Kidney capillary endothelial cell (primary cell): ENCODE measurements around the gene HSD11B2.

ENCODE experiments used
- DNase-seq: peaks from one replicate; pipeline ENCODE4 v3.0.0-alpha.2; 2018; ENCODE audit warnings: low spot score

Gene HSD11B2

DNA sequence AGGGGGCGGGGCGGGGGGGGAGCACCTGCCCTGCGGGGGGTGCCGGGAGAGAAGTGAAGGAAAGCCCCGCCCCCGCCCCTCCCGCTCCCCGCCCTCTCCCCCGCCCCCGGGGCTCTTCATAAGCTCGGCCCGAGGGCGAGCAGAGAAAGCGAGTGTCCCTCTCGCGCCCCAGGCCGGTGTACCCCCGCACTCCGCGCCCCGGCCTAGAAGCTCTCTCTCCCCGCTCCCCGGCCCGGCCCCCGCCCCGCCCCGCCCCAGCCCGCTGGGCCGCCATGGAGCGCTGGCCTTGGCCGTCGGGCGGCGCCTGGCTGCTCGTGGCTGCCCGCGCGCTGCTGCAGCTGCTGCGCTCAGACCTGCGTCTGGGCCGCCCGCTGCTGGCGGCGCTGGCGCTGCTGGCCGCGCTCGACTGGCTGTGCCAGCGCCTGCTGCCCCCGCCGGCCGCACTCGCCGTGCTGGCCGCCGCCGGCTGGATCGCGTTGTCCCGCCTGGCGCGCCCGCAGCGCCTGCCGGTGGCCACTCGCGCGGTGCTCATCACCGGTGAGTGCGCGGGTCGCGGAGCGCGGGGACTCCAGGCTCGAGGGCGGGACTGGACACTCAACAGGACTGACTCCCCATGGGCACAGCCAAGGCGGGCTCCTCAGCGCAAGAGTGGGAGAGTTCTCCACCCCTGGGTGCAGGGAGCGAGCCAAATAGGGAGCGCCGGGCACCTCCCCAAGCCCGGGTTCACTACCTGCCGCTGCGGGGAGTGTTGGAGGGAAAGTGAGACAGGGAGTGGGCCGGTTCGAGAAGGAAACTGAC is at the start of gene HSD11B2:
Gene HSD11B2, plus strand, starts transcription at position 145 of the 798 bp plus-strand sequence. Its CDS starts 128 bp downstream, at position 273.
- peak; percentile 60 for DNase-seq

GRCh38 chr16:67383284-67383683 is 47.6 kb upstream of the HSD11B2 start:
- DNase-seq: no peak

DNA sequence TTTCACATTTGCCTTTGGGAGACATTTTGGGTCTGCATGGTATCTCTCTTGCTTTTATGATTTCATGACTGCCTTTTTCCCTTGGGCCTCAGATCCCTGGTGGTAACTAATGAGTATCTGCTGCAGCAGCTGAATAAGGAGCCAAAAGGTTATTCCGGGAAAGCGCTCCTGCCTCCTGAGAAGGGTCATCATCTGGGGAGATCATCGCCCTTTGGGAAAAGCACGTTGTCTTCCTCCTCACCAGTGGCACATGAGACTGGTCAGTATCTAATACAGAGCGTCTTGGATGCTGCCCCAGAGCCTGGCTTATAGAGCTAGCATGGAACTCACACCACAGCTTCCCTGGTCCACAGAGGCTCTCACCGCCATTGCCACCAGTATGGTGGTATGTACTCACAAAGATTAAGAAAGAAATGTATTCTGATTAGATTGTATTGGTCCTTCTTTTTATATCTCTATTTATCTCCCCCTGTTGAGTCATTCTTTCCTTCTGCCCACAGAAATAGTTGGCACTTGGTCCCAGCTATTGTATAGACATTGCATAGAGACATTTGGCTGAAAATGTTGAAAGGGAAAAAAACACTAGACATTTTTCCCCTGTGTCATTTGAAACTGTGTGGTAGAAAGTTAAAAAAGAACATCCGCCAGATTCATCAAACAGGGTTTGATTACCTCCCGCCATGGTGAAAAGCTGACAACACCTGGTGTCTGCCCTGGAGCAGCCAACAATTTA is 46.0 kb upstream of the HSD11B2 start:
- DNase-seq: no peak

DNA sequence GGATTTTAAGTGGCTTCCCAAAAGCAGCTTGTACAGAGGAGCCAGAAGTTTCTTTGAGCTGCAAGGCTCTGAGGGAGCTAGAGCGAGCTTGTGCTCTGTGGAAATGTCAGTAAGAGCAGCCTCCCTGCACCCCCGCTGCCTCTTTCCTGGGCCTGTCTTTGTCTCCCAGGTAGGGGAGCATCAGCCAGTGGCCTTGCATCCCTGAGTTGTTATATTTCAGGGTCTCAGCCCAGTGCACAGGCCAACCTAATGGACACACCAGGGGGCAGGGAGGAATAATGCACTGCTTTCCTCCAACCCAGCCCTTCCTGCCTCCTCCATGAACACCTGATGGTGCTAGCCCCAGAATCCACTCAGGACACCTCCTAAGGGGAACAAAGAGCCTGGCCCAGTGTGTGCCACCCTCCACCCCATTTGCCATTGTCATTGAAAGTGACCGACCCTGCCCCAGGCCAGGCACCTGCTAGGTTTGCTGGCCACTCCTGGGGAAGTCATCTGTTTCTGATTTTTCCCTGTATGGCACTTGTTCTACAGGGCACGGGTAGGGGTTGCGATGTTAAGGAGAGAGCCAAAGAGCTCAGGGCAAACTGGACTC is 44.0 kb upstream of the HSD11B2 start:
- DNase-seq: no peak

DNA sequence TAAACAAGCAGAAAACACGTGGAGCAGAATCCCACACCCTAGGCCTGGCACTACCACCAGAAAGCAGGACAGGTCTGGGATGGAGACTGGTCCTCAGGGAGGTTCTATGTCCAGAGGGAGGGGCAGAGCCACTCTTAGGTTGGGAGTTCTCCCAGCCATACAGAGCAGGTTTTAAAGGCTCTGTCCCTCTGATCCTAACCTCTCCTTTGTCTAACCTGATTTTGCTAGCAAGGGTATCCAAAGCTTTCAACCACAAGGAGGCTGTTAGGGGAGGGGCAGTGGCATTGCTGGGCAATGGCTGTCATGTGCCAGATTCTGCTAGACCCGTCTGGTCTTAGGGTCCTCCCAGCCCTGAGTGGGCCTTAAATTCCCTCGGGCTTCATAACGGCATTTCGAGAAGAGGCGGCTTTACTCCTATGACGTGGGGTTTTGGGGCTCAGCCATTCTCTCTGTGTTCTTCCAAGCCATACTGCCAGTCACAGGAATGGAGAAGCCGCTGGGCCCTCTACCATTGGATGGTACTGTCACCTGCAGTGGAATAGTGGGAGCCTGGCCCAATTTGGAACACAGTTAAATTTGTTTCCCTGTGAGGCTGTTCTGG is 43.3 kb upstream of the HSD11B2 start:
- DNase-seq: no peak

- DNase-seq: no peak
These were observed 42.7 kb upstream of the HSD11B2 start for GRCh38 chr16:67388191-67388590.

DNA sequence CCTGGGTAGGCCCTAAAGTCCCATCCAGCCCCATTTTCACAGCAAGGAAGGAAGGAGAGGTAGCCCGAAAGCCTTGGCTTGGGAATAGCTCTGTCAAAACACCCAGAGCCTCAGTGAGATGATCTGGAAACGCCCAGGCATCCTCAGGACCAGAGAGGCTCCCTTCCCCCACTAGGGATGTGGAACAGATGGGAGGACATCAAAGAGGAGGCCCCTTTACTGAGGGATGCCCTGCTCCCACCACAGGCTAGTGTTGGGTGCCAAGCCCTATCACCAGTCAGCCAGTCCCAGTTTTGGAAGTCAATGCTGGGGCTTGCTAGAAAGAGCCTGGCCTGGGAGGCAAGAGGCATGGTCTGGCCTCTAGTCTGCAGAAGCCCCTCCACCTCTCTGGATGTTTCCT is 42.3 kb upstream of the HSD11B2 start:
- no peak for DNase-seq

DNA sequence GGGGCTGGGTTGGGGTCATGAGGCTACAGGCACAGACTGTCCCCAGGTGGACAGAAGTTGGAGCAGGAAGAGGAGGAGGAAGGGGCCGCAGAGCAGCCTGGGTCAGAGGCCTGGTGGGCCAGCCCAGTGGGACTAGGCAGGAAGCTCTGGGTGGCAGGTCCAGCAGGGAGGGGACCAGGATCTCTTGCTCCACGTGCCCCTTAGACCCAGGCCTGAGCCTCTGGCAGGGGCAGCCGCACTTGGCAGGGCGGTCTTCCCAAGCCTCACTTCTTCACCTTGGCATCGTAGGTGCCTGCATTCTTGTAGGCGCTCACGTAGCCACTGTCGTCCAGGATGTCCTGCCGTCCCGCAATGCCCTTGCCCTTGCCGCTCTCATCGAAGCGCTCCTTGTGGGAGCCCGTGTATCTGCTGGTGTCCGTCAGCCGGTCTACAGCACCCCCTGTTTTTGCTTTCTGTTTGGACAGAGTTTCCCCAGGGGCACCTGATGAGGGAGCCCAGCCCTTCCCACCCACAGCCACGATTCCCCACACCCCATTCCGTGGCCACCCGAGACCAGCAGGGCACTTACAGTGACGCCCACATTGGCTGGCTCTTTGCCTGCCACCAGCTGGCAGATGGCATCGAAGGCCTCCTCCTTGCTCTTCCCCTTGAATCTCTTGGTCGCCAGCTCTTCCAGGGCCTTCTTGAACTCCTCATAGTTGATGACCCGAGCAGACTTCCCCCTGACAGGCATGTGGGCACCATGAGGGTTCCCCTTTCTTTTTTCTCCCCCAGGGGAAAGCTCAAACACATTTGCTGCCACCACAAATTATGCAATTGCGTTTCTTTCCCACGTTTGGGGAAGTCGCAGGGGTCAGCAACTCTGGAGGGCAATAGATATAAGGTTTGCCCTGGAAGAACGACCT is 40.8 kb upstream of the HSD11B2 start:
- DNase-seq: no peak

GRCh38 chr16:67390816-67391423 is 40.0 kb upstream of the HSD11B2 start:
- DNase-seq: no peak

DNA sequence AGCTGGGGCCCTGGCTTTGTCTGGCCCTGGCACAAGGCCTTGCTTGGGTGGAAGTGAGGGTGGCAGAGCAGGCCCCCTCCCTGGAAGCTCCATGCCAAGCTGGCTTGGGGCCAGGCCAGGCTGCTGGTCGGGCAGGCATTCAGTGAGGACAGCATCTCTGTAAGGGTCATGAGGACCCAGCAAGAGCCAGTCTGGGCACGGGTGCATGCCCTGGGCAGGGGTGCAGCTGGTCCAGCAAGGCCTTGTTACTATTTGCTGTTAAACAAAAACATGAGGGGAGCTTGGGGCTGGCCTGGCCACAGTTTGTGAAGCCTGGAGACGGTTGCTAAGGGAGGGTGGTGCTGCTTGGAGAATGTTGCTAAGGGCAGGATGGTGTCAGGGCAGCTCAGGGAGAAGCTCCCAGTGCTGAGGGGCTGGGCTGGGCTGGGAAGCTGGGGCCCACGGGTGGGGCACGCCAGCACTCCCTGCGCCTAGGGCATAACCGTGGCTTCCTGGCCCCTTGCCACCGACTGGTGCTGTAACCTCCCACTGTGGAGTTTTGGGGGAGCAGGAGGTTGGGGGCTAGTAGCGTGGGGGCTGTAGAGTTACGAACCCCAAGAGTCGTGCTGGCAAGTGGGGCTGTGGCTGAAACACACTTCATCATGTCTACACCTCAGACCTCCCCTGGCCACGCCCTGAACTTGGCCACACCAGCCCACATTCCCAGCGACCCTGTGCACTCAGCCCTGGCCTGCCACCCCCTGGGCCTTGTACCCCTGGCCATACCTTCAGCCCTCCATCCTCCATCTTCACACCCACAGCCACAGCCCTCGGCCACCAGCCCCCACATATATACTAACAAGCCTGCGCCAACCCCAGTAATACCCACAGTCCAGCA is 39.3 kb upstream of the HSD11B2 start:
- DNase-seq: no peak

DNA sequence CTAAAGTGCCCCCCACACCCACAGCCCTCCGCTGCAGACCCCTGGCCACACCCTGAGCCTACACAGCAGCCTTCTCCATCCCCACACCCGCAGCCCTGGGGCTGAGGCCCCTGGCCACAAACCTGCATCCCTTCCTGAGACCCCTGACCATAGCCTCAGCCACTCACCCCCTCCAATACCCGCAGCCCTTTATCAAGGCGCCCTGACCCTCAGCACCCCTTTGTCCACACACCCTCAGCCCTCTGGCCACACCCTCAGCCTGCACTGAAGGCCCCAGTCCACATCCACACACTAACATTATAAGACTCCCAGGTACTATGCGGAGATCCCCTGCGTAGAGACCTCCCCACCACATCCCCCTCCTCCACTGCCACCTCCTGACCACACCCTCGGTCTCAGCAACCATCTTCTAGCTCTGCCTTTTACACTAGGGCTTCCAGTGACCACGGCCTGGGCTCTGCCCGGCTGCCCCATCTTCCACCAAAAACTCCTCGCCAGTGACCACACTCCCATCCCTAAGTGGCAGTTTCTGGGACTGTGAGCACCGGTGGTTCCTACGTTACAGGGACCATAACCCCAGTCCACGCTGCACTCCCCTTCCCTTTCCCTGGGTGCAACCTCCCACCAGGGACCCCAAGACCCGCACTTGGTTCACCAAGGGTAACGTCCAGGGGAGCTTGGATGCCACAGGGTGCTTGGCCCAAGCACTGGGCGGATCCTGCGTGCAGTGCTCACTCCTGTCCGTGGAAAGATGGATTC is 38.4 kb upstream of the HSD11B2 start:
- DNase-seq: no peak

DNA sequence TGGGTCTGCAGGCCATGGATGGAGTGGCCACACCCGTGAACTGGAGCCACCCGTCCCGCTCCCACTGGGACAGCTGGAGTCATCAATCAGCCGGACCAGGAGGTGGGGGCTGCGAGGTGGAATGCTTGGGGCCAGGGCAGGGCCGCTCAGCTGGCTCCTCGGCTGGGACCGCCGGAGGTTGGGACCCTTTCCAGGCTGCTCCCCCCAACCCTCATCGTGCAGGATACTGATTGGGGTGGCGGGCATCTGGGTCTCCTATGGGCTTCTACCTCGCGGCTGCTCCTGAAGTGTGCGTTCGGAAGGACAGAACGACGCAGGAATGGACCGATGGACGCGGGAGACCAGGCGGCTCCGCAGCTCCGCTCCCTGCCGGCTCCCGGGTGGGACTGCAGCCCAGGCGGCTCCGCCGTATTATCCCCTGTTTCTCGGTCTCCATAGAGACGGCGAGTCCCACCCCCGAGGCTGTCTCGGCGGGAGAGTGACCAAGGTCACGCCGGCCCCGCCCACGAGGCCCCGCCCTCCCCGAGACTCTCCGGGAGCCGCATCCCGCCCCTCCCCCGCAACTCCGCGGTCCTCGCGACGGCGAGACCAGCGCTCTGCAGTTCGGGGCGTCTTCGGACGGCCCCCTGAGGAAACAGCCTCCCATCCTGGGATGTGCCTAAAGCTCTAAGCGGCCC is 37.7 kb upstream of the HSD11B2 start, which contains the start of gene TPPP3:
Gene TPPP3, minus strand, starts transcription at position 388 of the 677 bp plus-strand sequence. CDS start 2,387 bp downstream, outside the sequence.
- peak; percentile 83 for DNase-seq

- DNase-seq: no peak
These were observed 37.1 kb upstream of the HSD11B2 start for GRCh38 chr16:67393788-67394154.

- no peak for DNase-seq
These were observed 36.5 kb upstream of the HSD11B2 start for GRCh38 chr16:67394155-67395104.

DNA sequence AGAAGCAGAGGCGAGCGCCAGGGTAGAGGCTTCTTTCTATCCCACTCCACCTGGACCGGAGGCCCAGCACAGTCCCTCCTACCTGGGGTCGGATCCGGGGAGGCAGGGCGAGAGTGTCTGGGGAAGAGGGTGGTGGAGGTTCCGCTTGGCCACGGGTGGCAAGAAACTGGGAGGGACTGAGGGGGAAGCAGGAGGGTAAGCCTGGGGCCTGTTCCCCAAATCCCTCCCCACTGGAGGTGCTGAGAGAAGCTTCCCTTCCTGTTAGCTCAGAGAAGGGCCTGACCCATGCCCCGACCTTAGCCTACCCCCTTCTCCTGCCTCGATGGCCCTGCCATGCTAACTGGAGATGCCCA is 35.8 kb upstream of the HSD11B2 start:
- DNase-seq: no peak

DNA sequence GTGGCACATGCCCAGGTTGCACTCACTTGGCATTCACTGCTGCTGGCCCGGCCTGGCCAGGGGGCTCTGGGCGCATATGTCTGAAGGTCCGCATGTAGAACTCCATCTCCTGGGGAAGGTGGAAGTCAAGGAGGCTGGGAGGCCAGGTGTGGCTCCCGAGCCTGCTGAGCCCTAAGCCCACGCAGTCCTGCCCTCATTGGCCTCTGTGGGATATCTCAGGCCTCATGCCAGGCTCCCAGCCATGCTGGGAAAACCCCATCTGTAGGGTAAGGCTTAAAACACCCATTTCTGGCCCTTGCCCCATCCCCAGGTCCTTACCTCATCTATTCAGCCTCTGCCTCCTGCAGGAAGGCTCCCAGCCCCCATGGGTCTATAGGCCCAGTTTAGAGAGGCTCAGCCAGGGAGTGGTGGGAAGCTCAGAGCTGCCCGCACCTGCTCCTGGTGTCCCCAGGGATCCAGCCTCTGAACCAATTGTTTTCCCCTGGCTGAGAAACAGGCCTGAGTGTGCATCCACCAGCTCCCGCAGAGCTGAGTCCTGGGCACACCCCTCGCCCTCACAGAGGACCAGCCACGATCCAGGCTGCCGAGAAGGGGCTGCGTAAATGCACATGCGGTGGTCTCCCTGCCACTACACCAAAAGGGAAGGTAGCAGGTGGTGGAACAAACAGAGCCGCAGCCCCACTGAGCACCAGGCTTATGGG is 35.3 kb upstream of the HSD11B2 start:
- no peak for DNase-seq
